Ovary (tissue), 3 donors: ENCODE measurements around the gene SLC16A10.

Experiments
- EP300 ChIP-seq: sonication (generic); formaldehyde crosslinking; IDR thresholded peaks from one replicate; pipeline ENCODE4 v1.6.1; 2017; ENCODE audit warnings: antibody characterized with exemption
- POLR2A ChIP-seq: fragments of 450-650 bp; IDR thresholded peaks from one replicate; pipeline ENCODE4 v1.6.1; 2017; ENCODE audit warnings: antibody characterized with exemption, mild to moderate bottlenecking, moderate library complexity
- TF ChIP-seq, protein P1 (sequence below), 3 donors: fragments of 450-650 bp in 2 of 3; fragments of 200-600 bp in 1 of 3; IDR thresholded peaks; one replicate each; pipeline versions ENCODE4 v1.5.1 to v1.8.0; 2016 to 2022; ENCODE audit warnings: antibody characterized with exemption in 3 of 3, mild to moderate bottlenecking in 1 of 3
- donor health status: DM: no; HTN: no; CAD: no.

DNA sequence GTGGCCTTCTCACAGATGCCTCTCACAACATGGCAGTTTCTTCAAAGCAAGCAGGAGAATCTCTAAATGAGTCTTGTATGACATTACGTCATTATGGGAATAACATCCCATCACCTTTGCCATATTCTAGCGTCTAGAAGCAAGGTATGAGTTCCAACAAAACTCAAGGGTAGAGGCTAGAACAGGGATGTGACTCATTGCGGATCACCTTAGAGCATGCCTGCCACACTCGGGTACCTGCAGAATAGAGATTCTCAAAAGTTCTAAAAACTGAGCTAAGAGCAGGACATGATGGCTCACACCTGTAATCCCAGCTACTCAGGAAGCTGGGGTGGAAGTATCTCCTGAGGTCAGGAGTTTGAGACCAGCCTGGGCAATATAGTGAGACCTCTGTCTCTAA, 182.8 kb downstream of the SLC16A10 start:
- TF ChIP-seq EP300 (no peak), POLR2A (no peak)
- TF ChIP-seq, protein P1, sequence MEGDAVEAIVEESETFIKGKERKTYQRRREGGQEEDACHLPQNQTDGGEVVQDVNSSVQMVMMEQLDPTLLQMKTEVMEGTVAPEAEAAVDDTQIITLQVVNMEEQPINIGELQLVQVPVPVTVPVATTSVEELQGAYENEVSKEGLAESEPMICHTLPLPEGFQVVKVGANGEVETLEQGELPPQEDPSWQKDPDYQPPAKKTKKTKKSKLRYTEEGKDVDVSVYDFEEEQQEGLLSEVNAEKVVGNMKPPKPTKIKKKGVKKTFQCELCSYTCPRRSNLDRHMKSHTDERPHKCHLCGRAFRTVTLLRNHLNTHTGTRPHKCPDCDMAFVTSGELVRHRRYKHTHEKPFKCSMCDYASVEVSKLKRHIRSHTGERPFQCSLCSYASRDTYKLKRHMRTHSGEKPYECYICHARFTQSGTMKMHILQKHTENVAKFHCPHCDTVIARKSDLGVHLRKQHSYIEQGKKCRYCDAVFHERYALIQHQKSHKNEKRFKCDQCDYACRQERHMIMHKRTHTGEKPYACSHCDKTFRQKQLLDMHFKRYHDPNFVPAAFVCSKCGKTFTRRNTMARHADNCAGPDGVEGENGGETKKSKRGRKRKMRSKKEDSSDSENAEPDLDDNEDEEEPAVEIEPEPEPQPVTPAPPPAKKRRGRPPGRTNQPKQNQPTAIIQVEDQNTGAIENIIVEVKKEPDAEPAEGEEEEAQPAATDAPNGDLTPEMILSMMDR (IDR thresholded peaks at IDR 0.05): no peak
